DOHH2 (cell line): Measurements from ENCODE around the gene TRAF3.

Experiments used
- CTCF ChIP-seq: fragments of 200-600 bp; sonication (generic); IDR thresholded peaks from one replicate; pipeline ENCODE4 v1.5.1; 2014; ENCODE audit warnings: antibody characterized with exemption, mild to moderate bottlenecking, low read depth, low read length; ENCODE audit not compliant: poor library complexity, severe bottlenecking
- EZH2phosphoT487 ChIP-seq: fragments of 200-600 bp; sonication (generic); IDR thresholded peaks from 2 replicates; pipeline ENCODE4 v1.6.1; 2017; ENCODE audit warnings: borderline replicate concordance, mild to moderate bottlenecking, antibody characterized with exemption, low read length, moderate library complexity, mixed read lengths

GRCh38 chr14:102927346-102927877 is 150.2 kb downstream of the TRAF3 start:
- no peak for TF ChIP-seq CTCF
- no peak for TF ChIP-seq EZH2phosphoT487
